ENCODE data around the gene SLC4A2. TPM values are rescaled to one million over a fixed set of nuclear protein-coding genes. Genes with fewer than 3 reads are reported as not detected.

Gene SLC4A2
- polyA plus RNA-seq, 2 of the 4 experiments (the other 2 are of a cell fraction): 112 to 275 TPM

DNA sequence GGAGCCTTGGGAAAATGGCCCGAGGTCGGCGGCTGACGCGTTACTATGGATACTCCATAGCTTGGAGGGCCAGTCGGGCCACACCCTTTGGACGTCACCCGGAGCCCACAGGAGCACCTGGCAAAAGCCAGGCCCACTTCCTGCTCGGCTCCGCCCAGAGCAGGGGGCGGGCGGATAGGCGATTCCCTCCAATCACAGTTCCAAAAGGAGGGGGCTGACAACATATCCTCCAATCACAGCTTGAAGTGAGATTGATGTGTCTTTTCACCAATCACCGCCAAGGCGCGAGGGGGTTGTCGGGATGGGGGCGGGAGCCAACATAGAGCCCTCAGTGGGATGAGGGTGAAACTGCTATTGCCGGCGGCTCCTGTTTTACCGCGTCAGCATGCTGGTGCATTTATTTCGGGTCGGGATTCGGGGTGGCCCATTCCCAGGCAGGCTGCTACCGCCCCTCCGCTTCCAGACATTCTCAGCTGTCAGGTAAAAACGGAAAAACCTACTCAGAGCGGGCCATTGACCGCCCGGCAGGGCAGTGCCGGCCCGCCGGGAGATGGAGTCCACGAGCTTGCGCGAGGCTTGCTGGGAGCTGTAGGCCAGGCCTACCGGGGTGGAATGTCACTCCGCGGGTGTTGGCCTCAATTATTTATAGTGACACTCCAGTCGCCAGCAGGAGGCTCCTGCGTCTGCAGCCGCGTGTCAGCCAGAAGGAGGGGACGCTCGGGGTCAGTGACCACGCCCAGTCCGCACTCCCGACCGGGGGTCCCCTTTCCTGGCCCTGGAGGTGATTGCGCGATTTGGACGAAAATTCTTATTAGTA lies 31.1 kb upstream of the SLC4A2 start, which contains the start of gene ABCB8 (continued):
- TF ChIP-seq, protein P1, sequence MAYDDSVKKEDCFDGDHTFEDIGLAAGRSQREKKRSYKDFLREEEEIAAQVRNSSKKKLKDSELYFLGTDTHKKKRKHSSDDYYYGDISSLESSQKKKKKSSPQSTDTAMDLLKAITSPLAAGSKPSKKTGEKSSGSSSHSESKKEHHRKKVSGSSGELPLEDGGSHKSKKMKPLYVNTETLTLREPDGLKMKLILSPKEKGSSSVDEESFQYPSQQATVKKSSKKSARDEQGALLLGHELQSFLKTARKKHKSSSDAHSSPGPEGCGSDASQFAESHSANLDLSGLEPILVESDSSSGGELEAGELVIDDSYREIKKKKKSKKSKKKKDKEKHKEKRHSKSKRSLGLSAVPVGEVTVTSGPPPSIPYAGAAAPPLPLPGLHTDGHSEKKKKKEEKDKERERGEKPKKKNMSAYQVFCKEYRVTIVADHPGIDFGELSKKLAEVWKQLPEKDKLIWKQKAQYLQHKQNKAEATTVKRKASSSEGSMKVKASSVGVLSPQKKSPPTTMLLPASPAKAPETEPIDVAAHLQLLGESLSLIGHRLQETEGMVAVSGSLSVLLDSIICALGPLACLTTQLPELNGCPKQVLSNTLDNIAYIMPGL (CRISPR knock-in tag; IDR thresholded peaks at IDR 0.05; ENCODE audit: borderline replicate concordance): no peak
- TF ChIP-seq RAD21 (conservative IDR thresholded peaks at IDR 0.05 in 1 of 2, IDR thresholded peaks at IDR 0.05 in 1 of 2) (peak; percentile 56 to 65), JUN (IDR thresholded peaks at IDR 0.05) (peak; percentile 62 to 84; a peak in 2 of 5 replicates), ESRRA (IDR thresholded peaks at IDR 0.05; ENCODE audit: borderline replicate concordance, low read length) (no peak), CTCF (IDR thresholded peaks at IDR 0.05) (peak; percentile 53), EP300 (IDR thresholded peaks at IDR 0.05) (no peak), BHLHE40 (IDR thresholded peaks at IDR 0.05; ENCODE audit: low read depth, low read length) (no peak), JUNB (IDR thresholded peaks at IDR 0.05) (no peak)
- TF ChIP-seq, protein P2, sequence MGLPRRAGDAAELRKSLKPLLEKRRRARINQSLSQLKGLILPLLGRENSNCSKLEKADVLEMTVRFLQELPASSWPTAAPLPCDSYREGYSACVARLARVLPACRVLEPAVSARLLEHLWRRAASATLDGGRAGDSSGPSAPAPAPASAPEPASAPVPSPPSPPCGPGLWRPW (IDR thresholded peaks at IDR 0.05): no peak

DNA sequence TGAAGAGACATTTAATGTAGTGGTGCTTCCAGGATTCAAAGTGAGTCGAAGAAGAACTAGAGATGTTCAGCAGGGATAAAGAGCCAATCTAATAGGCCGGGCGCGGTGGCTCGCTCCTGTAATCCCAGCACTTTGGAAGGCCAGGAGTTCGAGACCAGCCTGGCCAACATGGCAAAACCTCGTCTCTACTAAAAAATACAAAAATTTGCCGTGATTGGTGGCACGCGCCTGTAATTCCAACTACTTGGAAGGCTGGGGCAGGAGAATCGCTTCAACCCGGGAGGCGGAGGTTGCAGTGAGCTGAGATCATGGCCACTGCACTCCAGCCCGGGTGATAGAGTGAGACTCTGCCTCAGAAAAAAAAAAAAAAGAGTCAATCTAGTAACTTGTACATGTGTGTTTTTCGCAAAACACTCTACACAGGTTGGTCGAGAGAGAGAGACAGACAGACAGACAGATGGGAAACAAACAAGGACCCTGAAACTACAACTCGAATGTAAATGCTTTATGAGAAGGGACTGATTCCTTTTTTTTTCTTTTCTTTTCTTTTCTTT lies 30.4 kb upstream of the SLC4A2 start:
- Histone ChIP-seq H3K27ac (peak overlapping the region; percentile 73 to 90), H3K4me2 (peak overlapping the region; percentile 96), H3K4me3 (peak overlapping the region; percentile 49), H3K4me1 (peaks cover 21% of the 10 kb centered on the region; the same call in 2 of the 3 replicates), H3K9me3 (no peaks in the 10 kb centered on the region)
- DNase-seq (ENCODE audit: low read depth in 1 of 2, low spot score in 1 of 2) (no peak), FAIRE-seq (no peak), ATAC-seq (no peak)
- POLR2A ChIA-PET: interaction anchor here (1.3 to 1.5 kb wide), 8 partner anchors 10 to 651 kb away, joined by 4 to 15 read pairs (median 5); partner anchors contain the start of genes ABCF2, CDK5 and SLC4A2
- CTCF ChIA-PET: interaction anchor here (1.0 to 3.6 kb wide), 18 partner anchors 10 to 95 kb away, joined by 3 to 28 read pairs (median 5); partner anchors contain the start of genes CDK5 and SLC4A2
- 32% methylated on average over 17 of the region's 17 CpGs for WGBS (ENCODE audit: missing lambda C conversion rate)
- TF ChIP-seq NPAS2 (CRISPR knock-in tag; IDR thresholded peaks at IDR 0.05; ENCODE audit: borderline replicate concordance) (no peak), HOXB13 (CRISPR knock-in tag; IDR thresholded peaks at IDR 0.05; ENCODE audit: low read depth) (no peak), NR3C1 (IDR thresholded peaks at IDR 0.05) (no peak), SMC3 (IDR thresholded peaks at IDR 0.05) (no peak), TP53 (CRISPR knock-in tag; IDR thresholded peaks at IDR 0.05) (0 out of 2 replicates have a peak, but pooled peaks have one; percentile 50), PHF8 (IDR thresholded peaks at IDR 0.05; ENCODE audit: borderline replicate concordance, low read depth) (0 out of 2 replicates have a peak, but pooled peaks have one; percentile 7), CHD4 (IDR thresholded peaks at IDR 0.05; ENCODE audit: borderline replicate concordance) (0 out of 2 replicates have a peak, but pooled peaks have one; percentile 77)

DNA sequence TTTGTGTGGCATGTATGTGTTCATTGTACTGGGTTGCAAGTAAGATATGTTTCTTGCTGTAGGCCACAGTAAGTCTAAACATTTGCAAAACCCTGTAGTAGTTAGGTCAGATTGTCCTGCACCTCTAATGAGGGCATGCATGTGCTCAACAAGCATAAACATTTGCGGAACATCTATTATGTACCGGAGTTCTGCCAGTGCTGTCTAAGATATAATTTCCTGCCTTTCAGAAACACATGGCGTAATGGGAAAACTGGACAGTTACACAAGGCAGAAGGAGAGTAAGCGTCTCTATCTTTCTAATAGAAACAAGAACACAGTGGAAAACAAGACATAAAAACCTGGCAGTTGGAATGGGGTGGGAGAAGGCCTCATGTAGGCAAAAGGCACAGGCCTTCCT lies 28.4 kb upstream of the SLC4A2 start:
- CTCF ChIA-PET: interaction anchor here (3.2 to 5.7 kb wide), 2 partner anchors 13 to 80 kb away, joined by 25 to 34 read pairs; no protein-coding TSS in a partner anchor
- Histone ChIP-seq H3K4me3 (no peak overlapping the region), H3K27ac (no peak overlapping the region), H3K9me3 (no peaks in the 10 kb centered on the region), H3K4me1 (peaks cover 18% of the 10 kb centered on the region; the same call in 2 of the 3 replicates), H3K4me2 (no peak overlapping the region)
- TF ChIP-seq FOXS1 (CRISPR knock-in tag; IDR thresholded peaks at IDR 0.05) (no peak), ELK1 (IDR thresholded peaks at IDR 0.05; ENCODE audit: low read depth, low read length) (no peak), CHD2 (IDR thresholded peaks at IDR 0.05; ENCODE audit: low read length, partially characterized antibody) (no peak), KDM1A (IDR thresholded peaks at IDR 0.05; ENCODE audit: low read depth) (no peak), GATA3 (IDR thresholded peaks at IDR 0.05; ENCODE audit: borderline replicate concordance) (no peak), EHMT2 (IDR thresholded peaks at IDR 0.05; ENCODE audit: low read depth) (no peak), HDAC2 (IDR thresholded peaks at IDR 0.05) (no peak), CTCF (IDR thresholded peaks at IDR 0.05) (no peak), POLR2AphosphoS2 (conservative IDR thresholded peaks at IDR 0.05; ENCODE audit: low read length) (no peak), RNF2 (IDR thresholded peaks at IDR 0.05; ENCODE audit: borderline replicate concordance, low read depth) (no peak), ZFP36 (IDR thresholded peaks at IDR 0.05; ENCODE audit: borderline replicate concordance, partially characterized antibody) (no peak)
- POLR2A ChIA-PET: no interaction called here
- FAIRE-seq (no peak), ATAC-seq (no peak), DNase-seq (ENCODE audit: low read depth in 1 of 2, low spot score in 1 of 2) (no peak)
- WGBS (ENCODE audit: missing lambda C conversion rate): 93% methylated on average over 4 of the region's 4 CpGs
